HEK293 (cell line): ENCODE measurements around the gene VPS26B.

Experiments used
- CTCF ChIA-PET: fragments of 350-600 bp; formaldehyde crosslinking; extraction: SDS; loops from one replicate; lab custom pipeline; 2021; ENCODE audit warnings: antibody characterized with exemption; lab: Yijun Ruan, JAX
- POLR2A ChIA-PET: fragments of 300-600 bp; formaldehyde crosslinking; extraction: SDS; loops from one replicate; lab custom pipeline; 2020; ENCODE audit warnings: antibody characterized with exemption, inconsistent platforms; lab: Yijun Ruan, JAX
- H3K27ac ChIP-seq: fragments of 200-500 bp; sonication (Bioruptor generic); 2 replicates; pipeline ENCODE4 v1.5.1; 2014; ENCODE audit warnings: low read depth, low read length, control low read depth, inconsistent platforms; ENCODE audit errors: extremely low read depth
- H3K36me3 ChIP-seq, 2 experiments: fragments of 200-500 bp in 1 of 2; sonication (Bioruptor generic) in 1 of 2; 1 replicate in 1 of 2; 2 replicates in 1 of 2; pipeline ENCODE4 v1.5.1; 2014 to 2017; ENCODE audit warnings: inconsistent platforms in 2 of 2, low read length in 2 of 2; ENCODE audit not compliant: control insufficient read depth in 2 of 2, insufficient read depth in 1 of 2
- H3K4me1 ChIP-seq: fragments of 200-500 bp; sonication (Bioruptor generic); 2 replicates; pipeline ENCODE4 v1.5.1; 2014; ENCODE audit warnings: mild to moderate bottlenecking, low read length, inconsistent platforms; ENCODE audit not compliant: control insufficient read depth, insufficient read depth
- H3K4me3 ChIP-seq: 2 replicates; pipeline ENCODE4 v1.5.1; 2011; ENCODE audit warnings: low read depth, mild to moderate bottlenecking, control low read depth, low read length, moderate library complexity
- H3K9me3 ChIP-seq: fragments of 200-500 bp; sonication (Bioruptor generic); 2 replicates; pipeline ENCODE4 v1.5.1; 2014; ENCODE audit warnings: low read depth, low read length, inconsistent platforms; ENCODE audit not compliant: control insufficient read depth, insufficient read depth
- FEZF1 ChIP-seq: fragments of 450-650 bp; formaldehyde crosslinking; IDR thresholded peaks from 2 replicates; pipeline ENCODE4 v1.5.1; 2016; ENCODE audit warnings: missing biosample characterization, missing genetic modification characterization
- HOXD13 ChIP-seq: sonication (generic); formaldehyde crosslinking; IDR thresholded peaks from 2 replicates; pipeline ENCODE4 v1.8.0; 2022; ENCODE audit warnings: missing genetic modification reagents, borderline replicate concordance
- KLF17 ChIP-seq: fragments of 450-650 bp; formaldehyde crosslinking; IDR thresholded peaks from 2 replicates; pipeline ENCODE4 v1.5.1; 2016; ENCODE audit warnings: missing biosample characterization, missing genetic modification characterization
- MEIS1 ChIP-seq: sonication (generic); formaldehyde crosslinking; IDR thresholded peaks from 2 replicates; pipeline ENCODE4 v1.8.1; 2022; ENCODE audit warnings: missing genetic modification reagents, mild to moderate bottlenecking, borderline replicate concordance
- REST ChIP-seq: fragments of 450-650 bp; formaldehyde crosslinking; IDR thresholded peaks from 2 replicates; pipeline ENCODE4 v1.5.1; 2016; ENCODE audit warnings: missing biosample characterization, missing genetic modification characterization
- TSHZ1 ChIP-seq: fragments of 450-650 bp; formaldehyde crosslinking; IDR thresholded peaks from 2 replicates; pipeline ENCODE4 v1.5.1; 2016; ENCODE audit warnings: missing biosample characterization, missing genetic modification characterization, borderline replicate concordance
- ZBTB11 ChIP-seq: fragments of 450-650 bp; formaldehyde crosslinking; conservative IDR thresholded peaks from 2 replicates; pipeline ENCODE4 v1.5.1; 2016; ENCODE audit warnings: low read depth, missing biosample characterization, missing genetic modification characterization
- ZNF121 ChIP-seq: fragments of 450-650 bp; formaldehyde crosslinking; IDR thresholded peaks from 2 replicates; pipeline ENCODE4 v1.5.1; 2016; ENCODE audit warnings: missing biosample characterization, missing genetic modification characterization
- ZNF138 ChIP-seq: fragments of 450-650 bp; formaldehyde crosslinking; IDR thresholded peaks from 2 replicates; pipeline ENCODE4 v1.5.1; 2016; ENCODE audit warnings: missing biosample characterization, missing genetic modification characterization, borderline replicate concordance
- ZNF366 ChIP-seq: fragments of 450-650 bp; formaldehyde crosslinking; conservative IDR thresholded peaks from 2 replicates; pipeline ENCODE4 v1.5.1; 2016; ENCODE audit warnings: missing biosample characterization, missing genetic modification characterization
- ZNF394 ChIP-seq: fragments of 450-650 bp; formaldehyde crosslinking; IDR thresholded peaks from 2 replicates; pipeline ENCODE4 v1.5.1; 2016; ENCODE audit warnings: missing biosample characterization, missing genetic modification characterization, mild to moderate bottlenecking, moderate library complexity, borderline replicate concordance
- ZNF426 ChIP-seq: fragments of 450-650 bp; formaldehyde crosslinking; IDR thresholded peaks from 2 replicates; pipeline ENCODE4 v1.5.1; 2017; ENCODE audit warnings: missing biosample characterization, missing genetic modification characterization, mild to moderate bottlenecking, inconsistent platforms, moderate library complexity
- ZNF544 ChIP-seq: fragments of 450-650 bp; formaldehyde crosslinking; IDR thresholded peaks from 2 replicates; pipeline ENCODE4 v1.5.0; 2017; ENCODE audit warnings: missing biosample characterization, missing genetic modification characterization
- ZNF645 ChIP-seq: fragments of 450-650 bp; formaldehyde crosslinking; IDR thresholded peaks from 2 replicates; pipeline ENCODE4; 2016; ENCODE audit warnings: missing biosample characterization, missing genetic modification characterization
- ZNF785 ChIP-seq: fragments of 450-650 bp; formaldehyde crosslinking; IDR thresholded peaks from 2 replicates; pipeline ENCODE4 v1.5.1; 2016; ENCODE audit warnings: missing biosample characterization, missing genetic modification characterization
- ZNF791 ChIP-seq: fragments of 450-650 bp; formaldehyde crosslinking; IDR thresholded peaks from 2 replicates; pipeline ENCODE4 v1.5.1; 2016; ENCODE audit warnings: missing biosample characterization, missing genetic modification characterization
- ZSCAN18 ChIP-seq: fragments of 450-650 bp; formaldehyde crosslinking; IDR thresholded peaks from 2 replicates; pipeline ENCODE4 v1.5.1; 2016; ENCODE audit warnings: missing biosample characterization, missing genetic modification characterization

Gene VPS26B

GRCh38 chr11:134215836-134216235, 8.6 kb upstream of the VPS26B start:
- ChIA-PET POLR2A (no interaction called here), CTCF (no interaction called here)
- H3K4me3 ChIP-seq = no peak overlapping the region
- no peaks in the 10 kb centered on the region for H3K4me1 ChIP-seq
- H3K9me3 ChIP-seq = no peaks in the 10 kb centered on the region
- H3K27ac ChIP-seq = no peak overlapping the region
- TF ChIP-seq ZNF544 (tag by site-specific recombination) (no peak), HOXD13 (CRISPR knock-in tag) (no peak), ZNF121 (tag by site-specific recombination) (no peak), ZNF645 (tag by site-specific recombination) (no peak), TSHZ1 (no peak), ZNF366 (tag by site-specific recombination) (no peak), ZNF785 (tag by site-specific recombination) (no peak), KLF17 (no peak), ZNF394 (tag by site-specific recombination) (no peak), ZNF426 (no peak), REST (no peak), ZSCAN18 (tag by site-specific recombination) (no peak), MEIS1 (CRISPR knock-in tag) (no peak), ZBTB11 (tag by site-specific recombination) (no peak), FEZF1 (tag by site-specific recombination) (no peak), ZNF138 (tag by site-specific recombination) (no peak), ZNF791 (tag by site-specific recombination) (no peak)
- peaks cover 33 to 96% of the 10 kb centered on the region in 2 experiments for H3K36me3 ChIP-seq
